Lower leg skin (tissue), 4 donors: ENCODE data around the gene NRXN2. TPM values are rescaled to one million over a fixed set of nuclear protein-coding genes. Genes with fewer than 3 reads are reported as not detected.

ENCODE experiments used
- DNase-seq, 2 donors: peaks; one replicate each; pipeline ENCODE4 v3.0.0-alpha.2; 2019; ENCODE audit warnings: low spot score in 2 of 2
- H3K4me3 ChIP-seq: fragments of 200-600 bp; sonication (generic); 2 replicates; pipeline ENCODE4 v1.5.1; 2017; ENCODE audit warnings: mild to moderate bottlenecking, low read depth; ENCODE audit not compliant: poor library complexity, severe bottlenecking
- POLR2A ChIP-seq, 2 donors: fragments of 450-650 bp; IDR thresholded peaks; one replicate each; pipeline ENCODE4 v1.6.1; 2016 to 2017; ENCODE audit warnings: antibody characterized with exemption in 2 of 2, mild to moderate bottlenecking in 1 of 2, moderate library complexity in 1 of 2
- WGBS, 2 donors: methylation state at CpG; one replicate each; pipeline ENCODE4 v1.1.5; 2018; 5-methylcytosine and 5-hydroxymethylcytosine counted together
- intact Hi-C: fragments of 100-400 bp; cut with DNase I; formaldehyde crosslinking; loops from one replicate; pipeline ENCODE4 v1.15.0; 2023; ENCODE audit warnings: low total_unique reads
- total RNA-seq, 4 donors: library from RNA; depleted of rRNA; stranded (reverse); fragments of >200 nt; gene quantifications; one replicate each; pipeline ENCODE4 v1.1.0, GENCODE V29; 2016
- TF ChIP-seq, protein P1 (sequence below), 3 donors: fragments of 450-650 bp; IDR thresholded peaks; one replicate each; pipeline ENCODE4 v1.5.1; 2016; ENCODE audit warnings: antibody characterized with exemption in 3 of 3, mild to moderate bottlenecking in 3 of 3, moderate library complexity in 2 of 3

The NRXN2 gene
- 1 to 10 TPM in 2 of 4 donors, under 1 TPM in 1, not detected in 1; 0.27 to 7.0 (median 1.1) TPM for total RNA-seq

GRCh38 chr11:64723117-64723906 is at the start of gene NRXN2:
NRXN2 (minus strand) TSS chr11:64723197; CDS start chr11:64713699, 9,498 bp downstream.
- WGBS, 2 donors, result 2 to 5% methylated on average over 17 to 54 of the region's 66 CpGs
- DNase-seq, result peak; percentile 65 to 94
- H3K4me3 ChIP-seq, result peak within 1 kb of the TSS; percentile 56
- TF ChIP-seq, protein P1, sequence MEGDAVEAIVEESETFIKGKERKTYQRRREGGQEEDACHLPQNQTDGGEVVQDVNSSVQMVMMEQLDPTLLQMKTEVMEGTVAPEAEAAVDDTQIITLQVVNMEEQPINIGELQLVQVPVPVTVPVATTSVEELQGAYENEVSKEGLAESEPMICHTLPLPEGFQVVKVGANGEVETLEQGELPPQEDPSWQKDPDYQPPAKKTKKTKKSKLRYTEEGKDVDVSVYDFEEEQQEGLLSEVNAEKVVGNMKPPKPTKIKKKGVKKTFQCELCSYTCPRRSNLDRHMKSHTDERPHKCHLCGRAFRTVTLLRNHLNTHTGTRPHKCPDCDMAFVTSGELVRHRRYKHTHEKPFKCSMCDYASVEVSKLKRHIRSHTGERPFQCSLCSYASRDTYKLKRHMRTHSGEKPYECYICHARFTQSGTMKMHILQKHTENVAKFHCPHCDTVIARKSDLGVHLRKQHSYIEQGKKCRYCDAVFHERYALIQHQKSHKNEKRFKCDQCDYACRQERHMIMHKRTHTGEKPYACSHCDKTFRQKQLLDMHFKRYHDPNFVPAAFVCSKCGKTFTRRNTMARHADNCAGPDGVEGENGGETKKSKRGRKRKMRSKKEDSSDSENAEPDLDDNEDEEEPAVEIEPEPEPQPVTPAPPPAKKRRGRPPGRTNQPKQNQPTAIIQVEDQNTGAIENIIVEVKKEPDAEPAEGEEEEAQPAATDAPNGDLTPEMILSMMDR (IDR thresholded peaks at IDR 0.05), result peak in 1 of 3 donors; percentile 24
- no peak for TF ChIP-seq POLR2A (IDR thresholded peaks at IDR 0.05)
- intact Hi-C loops, result no loop called here

GRCh38 chr11:64772303-64773018 is 49.5 kb upstream of the NRXN2 start:
- DNase-seq, result no peak
- 52 to 64% methylated on average over 3 of the region's 3 CpGs for WGBS, 2 donors
- intact Hi-C loops, result no loop called here
- TF ChIP-seq POLR2A (IDR thresholded peaks at IDR 0.05), result no peak
- TF ChIP-seq, protein P1 (IDR thresholded peaks at IDR 0.05), result no peak
- H3K4me3 ChIP-seq, result no peak overlapping the region

DNA sequence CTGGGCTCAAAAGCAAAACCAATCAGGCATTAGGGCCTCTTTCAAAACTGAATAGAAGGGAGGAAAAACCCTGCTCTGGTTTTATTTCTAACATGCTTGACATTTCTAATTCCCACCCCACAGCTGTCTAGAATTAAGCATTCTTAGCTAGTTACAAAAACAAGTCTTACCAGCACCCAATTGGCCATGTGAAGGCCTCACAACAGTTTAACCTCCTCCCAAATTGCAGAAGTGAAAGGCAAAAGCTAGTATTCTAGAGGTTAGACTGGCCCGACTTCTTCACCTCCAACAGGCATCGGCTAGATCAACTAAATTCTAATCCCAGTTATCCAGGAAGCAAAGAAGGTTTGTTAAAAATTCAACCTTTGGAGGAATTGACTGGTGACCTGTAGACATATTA is 48.9 kb upstream of the NRXN2 start:
- DNase-seq, result no peak
- 76 to 88% methylated on average over 2 of the region's 2 CpGs for WGBS, 2 donors
- no peak overlapping the region for H3K4me3 ChIP-seq
- TF ChIP-seq, protein P1 (IDR thresholded peaks at IDR 0.05), result no peak
- no peak for TF ChIP-seq POLR2A (IDR thresholded peaks at IDR 0.05)
- intact Hi-C loops, result no loop called here

- no peak overlapping the region for H3K4me3 ChIP-seq
- TF ChIP-seq POLR2A (IDR thresholded peaks at IDR 0.05), result no peak
- TF ChIP-seq, protein P1 (IDR thresholded peaks at IDR 0.05), result no peak
- WGBS, 2 donors, result 93 to 96% methylated on average over 12 of the region's 12 CpGs
- DNase-seq, result no peak
- intact Hi-C loops, result no loop called here
Observed at GRCh38 chr11:64770120-64770519, 47.1 kb upstream of the NRXN2 start.

- no peak overlapping the region for H3K4me3 ChIP-seq
- 89% methylated on average over 6 of the region's 6 CpGs for WGBS, 2 donors
- no peak for DNase-seq
- no peak for TF ChIP-seq POLR2A (IDR thresholded peaks at IDR 0.05)
- TF ChIP-seq, protein P1 (IDR thresholded peaks at IDR 0.05), result no peak
- intact Hi-C loops, result no loop called here
Observed at GRCh38 chr11:64769283-64769682, 46.3 kb upstream of the NRXN2 start.
